CMK (cell line): ENCODE results near the gene AGK.

ENCODE experiments used
- DNase-seq: peaks from one replicate; pipeline ENCODE4 v3.0.0-alpha.2; 2010; ENCODE audit warnings: low read depth

AGK gene

GRCh38 chr7:141648276-141649114 is 97.3 kb downstream of the AGK start:
- no peak for DNase-seq

GRCh38 chr7:141649137-141649864 is 98.1 kb downstream of the AGK start:
- no peak for DNase-seq

GRCh38 chr7:141649865-141650634 is 98.8 kb downstream of the AGK start:
- DNase-seq: no peak

GRCh38 chr7:141651417-141651816 is 100.2 kb downstream of the AGK start:
- no peak for DNase-seq

GRCh38 chr7:141652691-141653090 is 101.5 kb downstream of the AGK start:
- no peak for DNase-seq

- DNase-seq: peak; percentile 48
These were observed 103.3 kb downstream of the AGK start for GRCh38 chr7:141654551-141654950.

GRCh38 chr7:141659501-141659900 is 108.3 kb downstream of the AGK start:
- DNase-seq: no peak

GRCh38 chr7:141660259-141660658 is 109.0 kb downstream of the AGK start:
- no peak for DNase-seq

GRCh38 chr7:141663081-141663849 is 112.1 kb downstream of the AGK start:
- DNase-seq: no peak

- no peak for DNase-seq
These were observed 113.2 kb downstream of the AGK start for GRCh38 chr7:141664450-141664849.

GRCh38 chr7:141665208-141666035 is 114.2 kb downstream of the AGK start:
- no peak for DNase-seq

GRCh38 chr7:141666071-141666470 is 114.9 kb downstream of the AGK start:
- no peak for DNase-seq

- no peak for DNase-seq
These were observed 117.6 kb downstream of the AGK start for GRCh38 chr7:141668853-141669252.

GRCh38 chr7:141671705-141672496 is 120.7 kb downstream of the AGK start:
- DNase-seq: no peak

- DNase-seq: no peak
These were observed 122.1 kb downstream of the AGK start for GRCh38 chr7:141673346-141673745.

GRCh38 chr7:141674171-141674671 is 123.0 kb downstream of the AGK start:
- no peak for DNase-seq

- no peak for DNase-seq
These were observed 123.5 kb downstream of the AGK start for GRCh38 chr7:141674702-141675101.

- no peak for DNase-seq
These were observed 124.4 kb downstream of the AGK start for GRCh38 chr7:141675436-141676215.

- DNase-seq: no peak
These were observed 125.4 kb downstream of the AGK start for GRCh38 chr7:141676618-141677017.
